Measurements from ENCODE around the gene TTBK1.

GRCh38 chr6:43239054-43239453 lies 4.2 kb upstream of the TTBK1 start:
- no peak for TF ChIP-seq NFYB (IDR thresholded peaks at IDR 0.05; ENCODE audit: insufficient read depth, low read depth, low read length)
- TF ChIP-seq, protein P1, sequence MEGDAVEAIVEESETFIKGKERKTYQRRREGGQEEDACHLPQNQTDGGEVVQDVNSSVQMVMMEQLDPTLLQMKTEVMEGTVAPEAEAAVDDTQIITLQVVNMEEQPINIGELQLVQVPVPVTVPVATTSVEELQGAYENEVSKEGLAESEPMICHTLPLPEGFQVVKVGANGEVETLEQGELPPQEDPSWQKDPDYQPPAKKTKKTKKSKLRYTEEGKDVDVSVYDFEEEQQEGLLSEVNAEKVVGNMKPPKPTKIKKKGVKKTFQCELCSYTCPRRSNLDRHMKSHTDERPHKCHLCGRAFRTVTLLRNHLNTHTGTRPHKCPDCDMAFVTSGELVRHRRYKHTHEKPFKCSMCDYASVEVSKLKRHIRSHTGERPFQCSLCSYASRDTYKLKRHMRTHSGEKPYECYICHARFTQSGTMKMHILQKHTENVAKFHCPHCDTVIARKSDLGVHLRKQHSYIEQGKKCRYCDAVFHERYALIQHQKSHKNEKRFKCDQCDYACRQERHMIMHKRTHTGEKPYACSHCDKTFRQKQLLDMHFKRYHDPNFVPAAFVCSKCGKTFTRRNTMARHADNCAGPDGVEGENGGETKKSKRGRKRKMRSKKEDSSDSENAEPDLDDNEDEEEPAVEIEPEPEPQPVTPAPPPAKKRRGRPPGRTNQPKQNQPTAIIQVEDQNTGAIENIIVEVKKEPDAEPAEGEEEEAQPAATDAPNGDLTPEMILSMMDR (IDR thresholded peaks at IDR 0.05 in 2 of 3, conservative IDR thresholded peaks at IDR 0.05 in 1 of 3; ENCODE audit: control insufficient read depth in 2 of 3, extremely low read depth in 1 of 3, insufficient read depth in 1 of 3, low read depth in 3 of 3, low read length in 3 of 3) = no peak
- TF ChIP-seq, protein P2, sequence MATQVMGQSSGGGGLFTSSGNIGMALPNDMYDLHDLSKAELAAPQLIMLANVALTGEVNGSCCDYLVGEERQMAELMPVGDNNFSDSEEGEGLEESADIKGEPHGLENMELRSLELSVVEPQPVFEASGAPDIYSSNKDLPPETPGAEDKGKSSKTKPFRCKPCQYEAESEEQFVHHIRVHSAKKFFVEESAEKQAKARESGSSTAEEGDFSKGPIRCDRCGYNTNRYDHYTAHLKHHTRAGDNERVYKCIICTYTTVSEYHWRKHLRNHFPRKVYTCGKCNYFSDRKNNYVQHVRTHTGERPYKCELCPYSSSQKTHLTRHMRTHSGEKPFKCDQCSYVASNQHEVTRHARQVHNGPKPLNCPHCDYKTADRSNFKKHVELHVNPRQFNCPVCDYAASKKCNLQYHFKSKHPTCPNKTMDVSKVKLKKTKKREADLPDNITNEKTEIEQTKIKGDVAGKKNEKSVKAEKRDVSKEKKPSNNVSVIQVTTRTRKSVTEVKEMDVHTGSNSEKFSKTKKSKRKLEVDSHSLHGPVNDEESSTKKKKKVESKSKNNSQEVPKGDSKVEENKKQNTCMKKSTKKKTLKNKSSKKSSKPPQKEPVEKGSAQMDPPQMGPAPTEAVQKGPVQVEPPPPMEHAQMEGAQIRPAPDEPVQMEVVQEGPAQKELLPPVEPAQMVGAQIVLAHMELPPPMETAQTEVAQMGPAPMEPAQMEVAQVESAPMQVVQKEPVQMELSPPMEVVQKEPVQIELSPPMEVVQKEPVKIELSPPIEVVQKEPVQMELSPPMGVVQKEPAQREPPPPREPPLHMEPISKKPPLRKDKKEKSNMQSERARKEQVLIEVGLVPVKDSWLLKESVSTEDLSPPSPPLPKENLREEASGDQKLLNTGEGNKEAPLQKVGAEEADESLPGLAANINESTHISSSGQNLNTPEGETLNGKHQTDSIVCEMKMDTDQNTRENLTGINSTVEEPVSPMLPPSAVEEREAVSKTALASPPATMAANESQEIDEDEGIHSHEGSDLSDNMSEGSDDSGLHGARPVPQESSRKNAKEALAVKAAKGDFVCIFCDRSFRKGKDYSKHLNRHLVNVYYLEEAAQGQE (IDR thresholded peaks at IDR 0.05; ENCODE audit: low read depth, low read length) = no peak

All from GM12878 (cell line).